ENCODE measurements around the gene SLC39A12.

SLC39A12 gene

DNA sequence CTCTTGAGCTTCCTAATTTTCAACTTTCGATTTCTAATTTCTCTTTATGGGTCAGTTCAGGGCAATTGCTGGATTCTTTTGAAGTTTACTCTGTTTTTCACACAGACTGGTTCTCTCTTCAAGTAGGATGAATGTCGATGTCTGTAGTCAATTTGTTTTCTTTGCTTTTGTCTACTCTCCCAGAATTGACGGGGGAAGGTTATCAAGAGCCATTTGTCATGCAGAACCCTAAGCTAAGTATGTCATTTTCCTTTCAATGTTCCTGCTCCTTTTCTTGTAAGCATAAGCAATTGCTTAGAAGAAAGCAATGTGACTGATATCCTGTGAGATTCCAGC is 53.7 kb downstream of the SLC39A12 start:
- Histone ChIP-seq H3K9ac (ENCODE audit: low read length) (no peak overlapping the region), H3K36me3 (ENCODE audit: low read length) (no peaks in the 10 kb centered on the region), H3K9me3 (ENCODE audit: insufficient read depth, low read length) (no peaks in the 10 kb centered on the region), H3K27ac (ENCODE audit: low read depth, low read length) (no peak overlapping the region), H2AFZ (ENCODE audit: low read depth, low read length, severe bottlenecking) (no peak overlapping the region), H3K27me3 (ENCODE audit: low read length) (no peaks in the 10 kb centered on the region), H3K79me2 (ENCODE audit: insufficient read depth, low read length) (no peaks in the 10 kb centered on the region), H3K9me2 (replicated peaks; ENCODE audit: insufficient read depth, low read length) (no peaks in the 10 kb centered on the region), H3K4me2 (ENCODE audit: low read depth, low read length, poor library complexity, severe bottlenecking) (no peak overlapping the region), H3K4me3 (ENCODE audit: insufficient read depth, low read length, poor library complexity, severe bottlenecking) (no peak overlapping the region), H3F3A (ENCODE audit: insufficient read depth) (no peaks in the 10 kb centered on the region), H4K20me1 (ENCODE audit: low read depth, low read length) (no peaks in the 10 kb centered on the region)
- no peak for TF ChIP-seq EZH2phosphoT487 (conservative IDR thresholded peaks at IDR 0.05; ENCODE audit: low read length)
- TF ChIP-seq, protein P1, sequence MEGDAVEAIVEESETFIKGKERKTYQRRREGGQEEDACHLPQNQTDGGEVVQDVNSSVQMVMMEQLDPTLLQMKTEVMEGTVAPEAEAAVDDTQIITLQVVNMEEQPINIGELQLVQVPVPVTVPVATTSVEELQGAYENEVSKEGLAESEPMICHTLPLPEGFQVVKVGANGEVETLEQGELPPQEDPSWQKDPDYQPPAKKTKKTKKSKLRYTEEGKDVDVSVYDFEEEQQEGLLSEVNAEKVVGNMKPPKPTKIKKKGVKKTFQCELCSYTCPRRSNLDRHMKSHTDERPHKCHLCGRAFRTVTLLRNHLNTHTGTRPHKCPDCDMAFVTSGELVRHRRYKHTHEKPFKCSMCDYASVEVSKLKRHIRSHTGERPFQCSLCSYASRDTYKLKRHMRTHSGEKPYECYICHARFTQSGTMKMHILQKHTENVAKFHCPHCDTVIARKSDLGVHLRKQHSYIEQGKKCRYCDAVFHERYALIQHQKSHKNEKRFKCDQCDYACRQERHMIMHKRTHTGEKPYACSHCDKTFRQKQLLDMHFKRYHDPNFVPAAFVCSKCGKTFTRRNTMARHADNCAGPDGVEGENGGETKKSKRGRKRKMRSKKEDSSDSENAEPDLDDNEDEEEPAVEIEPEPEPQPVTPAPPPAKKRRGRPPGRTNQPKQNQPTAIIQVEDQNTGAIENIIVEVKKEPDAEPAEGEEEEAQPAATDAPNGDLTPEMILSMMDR (IDR thresholded peaks at IDR 0.05; ENCODE audit: insufficient read depth, low read length, poor library complexity, severe bottlenecking): no peak

- Histone ChIP-seq H3K9ac (ENCODE audit: low read length) (no peak overlapping the region), H3K9me3 (ENCODE audit: insufficient read depth, low read length) (no peaks in the 10 kb centered on the region), H3F3A (ENCODE audit: insufficient read depth) (no peaks in the 10 kb centered on the region), H4K20me1 (ENCODE audit: low read depth, low read length) (no peaks in the 10 kb centered on the region), H3K27me3 (ENCODE audit: low read length) (no peaks in the 10 kb centered on the region), H3K36me3 (ENCODE audit: low read length) (no peaks in the 10 kb centered on the region), H3K27ac (ENCODE audit: low read depth, low read length) (no peak overlapping the region), H3K79me2 (ENCODE audit: insufficient read depth, low read length) (no peaks in the 10 kb centered on the region), H3K4me2 (ENCODE audit: low read depth, low read length, poor library complexity, severe bottlenecking) (no peak overlapping the region), H2AFZ (ENCODE audit: low read depth, low read length, severe bottlenecking) (no peak overlapping the region), H3K4me3 (ENCODE audit: insufficient read depth, low read length, poor library complexity, severe bottlenecking) (no peak overlapping the region), H3K9me2 (replicated peaks; ENCODE audit: insufficient read depth, low read length) (no peaks in the 10 kb centered on the region)
- TF ChIP-seq EZH2phosphoT487 (conservative IDR thresholded peaks at IDR 0.05; ENCODE audit: low read length): no peak
- TF ChIP-seq, protein P1 (IDR thresholded peaks at IDR 0.05; ENCODE audit: insufficient read depth, low read length, poor library complexity, severe bottlenecking): no peak
Observed at GRCh38 chr10:18005781-18006456, 54.2 kb downstream of the SLC39A12 start.

DNA sequence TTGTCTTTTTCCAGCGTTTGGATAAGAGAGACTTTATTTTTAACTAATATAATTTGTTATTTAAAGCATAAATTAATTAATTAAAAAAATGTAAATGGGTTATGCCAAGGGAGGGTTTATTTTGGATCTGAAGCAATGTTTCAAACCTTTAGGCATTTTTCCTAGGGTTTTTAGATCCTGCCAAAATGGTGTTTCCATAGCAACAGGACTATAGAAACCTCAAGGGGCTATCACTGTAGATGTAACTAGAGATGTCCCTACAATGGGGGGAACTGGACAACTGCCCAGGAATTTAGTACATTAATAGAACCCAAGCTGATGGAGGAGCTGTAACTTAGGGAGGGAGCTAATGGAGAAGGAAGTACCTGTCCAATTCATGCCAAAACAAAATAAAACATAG is 57.3 kb downstream of the SLC39A12 start:
- H3K79me2 ChIP-seq (ENCODE audit: insufficient read depth, low read length): no peaks in the 10 kb centered on the region
- no peaks in the 10 kb centered on the region for H4K20me1 ChIP-seq (ENCODE audit: low read depth, low read length)
- no peak overlapping the region for H3K4me3 ChIP-seq (ENCODE audit: insufficient read depth, low read length, poor library complexity, severe bottlenecking)
- H3F3A ChIP-seq (ENCODE audit: insufficient read depth): no peaks in the 10 kb centered on the region
- no peak overlapping the region for H3K9ac ChIP-seq (ENCODE audit: low read length)
- H3K9me3 ChIP-seq (ENCODE audit: insufficient read depth, low read length): no peaks in the 10 kb centered on the region
- H2AFZ ChIP-seq (ENCODE audit: low read depth, low read length, severe bottlenecking): no peak overlapping the region
- H3K27me3 ChIP-seq (ENCODE audit: low read length): no peaks in the 10 kb centered on the region
- no peak overlapping the region for H3K4me2 ChIP-seq (ENCODE audit: low read depth, low read length, poor library complexity, severe bottlenecking)
- no peaks in the 10 kb centered on the region for H3K36me3 ChIP-seq (ENCODE audit: low read length)
- TF ChIP-seq EZH2phosphoT487 (conservative IDR thresholded peaks at IDR 0.05; ENCODE audit: low read length): no peak
- TF ChIP-seq, protein P1 (IDR thresholded peaks at IDR 0.05; ENCODE audit: insufficient read depth, low read length, poor library complexity, severe bottlenecking): no peak
- H3K27ac ChIP-seq (ENCODE audit: low read depth, low read length): no peak overlapping the region
- no peaks in the 10 kb centered on the region for H3K9me2 ChIP-seq (replicated peaks; ENCODE audit: insufficient read depth, low read length)

Measured in SU-DHL-6 (cell line).